ENCODE results near the gene VAV3.

- TF ChIP-seq CTCF (IDR thresholded peaks at IDR 0.05 in 4 of 5, conservative IDR thresholded peaks at IDR 0.05 in 1 of 5): no peak
- TF ChIP-seq POLR2A (IDR thresholded peaks at IDR 0.05): no peak
Measured at GRCh38 chr1:107803579-107803978, 161.4 kb downstream of the VAV3 start.

Data from gastrocnemius medialis (tissue), 4 donors.